Spinal cord (tissue), 10 donors: ENCODE results near the gene TRAF3IP1. TPM values are rescaled to one million over a fixed set of nuclear protein-coding genes. Genes with fewer than 3 reads are reported as not detected.

Experiments used
- DNase-seq, 6 donors: peaks; one replicate each; pipeline versions ENCODE4 v3.0.0 to v3.0.0-alpha.2; 2013 to 2015; ENCODE audit warnings: low spot score in 6 of 6, low read depth in 4 of 6
- H3K27ac ChIP-seq: one replicate; pipeline ENCODE4 v1.5.1; 2013; ENCODE audit warnings: low read depth, low read length, control low read depth
- H3K27me3 ChIP-seq: one replicate; pipeline ENCODE4 v1.6.1; 2013; ENCODE audit warnings: low read length; ENCODE audit not compliant: control insufficient read depth, insufficient read depth
- H3K36me3 ChIP-seq: one replicate; pipeline ENCODE4 v1.6.1; 2013; ENCODE audit warnings: low read length; ENCODE audit not compliant: control insufficient read depth, insufficient read depth
- H3K4me1 ChIP-seq: one replicate; pipeline ENCODE4 v1.6.1; 2013; ENCODE audit warnings: low read length; ENCODE audit not compliant: control insufficient read depth, insufficient read depth
- H3K4me3 ChIP-seq: one replicate; pipeline ENCODE4 v1.5.1; 2013; ENCODE audit warnings: low read depth, low read length, control low read depth
- H3K9me3 ChIP-seq: one replicate; pipeline ENCODE4 v1.6.1; 2013; ENCODE audit warnings: low read length; ENCODE audit not compliant: control insufficient read depth, insufficient read depth
- WGBS: methylation state at CpG from one replicate; pipeline ENCODE4 v1.1.5; 2013; ENCODE audit warnings: missing lambda C conversion rate; ENCODE audit not compliant: insufficient coverage; 5-methylcytosine and 5-hydroxymethylcytosine counted together
- polyA plus RNA-seq, 2 donors: library from polyadenylated mRNA; unstranded; fragments of 120-200 nt; gene quantifications; one replicate each; pipeline ENCODE4 v1.2.1, GENCODE V29; 2013; ENCODE audit not compliant: insufficient read length in 2 of 2
- total RNA-seq, 2 donors: library from RNA; depleted of rRNA in 1 of 2; stranded (reverse); fragments of 120-200 nt in 1 of 2; fragments of >200 nt in 1 of 2; gene quantifications; one replicate each; pipeline versions ENCODE4 v1.2.3 to v1.2.4, GENCODE V29; 2013 to 2014
- donor health status: healthy.

Gene TRAF3IP1
- total and polyA plus RNA-seq, 4 donors = 12.2 to 19.2 (median 17.6) TPM

DNA sequence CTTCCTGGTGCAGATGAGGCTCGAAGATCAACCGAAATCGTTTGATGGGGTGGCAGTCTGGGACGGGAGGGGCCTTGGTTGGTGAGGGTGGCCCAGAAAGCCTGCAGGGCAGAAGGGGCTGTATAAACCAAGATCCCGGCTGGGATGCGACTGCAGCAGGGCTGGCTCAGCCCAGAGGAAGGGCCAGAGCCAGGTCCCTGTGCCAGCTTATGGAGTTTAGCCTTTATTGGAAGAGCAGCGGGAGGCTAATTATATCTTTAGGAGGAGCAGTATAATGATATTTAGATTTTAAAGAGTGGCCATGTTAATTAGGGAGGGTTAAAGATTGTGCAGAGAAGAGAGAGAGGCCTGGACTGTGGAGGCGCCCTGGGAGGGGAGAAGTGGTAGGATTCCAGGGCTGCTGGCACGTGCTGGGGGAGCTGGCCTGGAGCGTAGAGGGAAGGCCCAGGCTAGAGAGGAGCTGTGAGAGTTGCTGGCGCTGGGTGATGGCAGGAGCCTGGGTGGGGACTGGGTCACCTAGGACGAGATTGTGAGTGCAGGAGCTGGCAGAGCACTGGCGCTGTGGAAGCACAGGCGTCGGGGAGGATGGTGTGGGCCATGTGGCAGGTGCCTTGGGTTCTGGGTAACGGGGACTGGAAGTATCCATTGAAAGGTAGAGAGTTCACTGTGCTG is 25.1 kb downstream of the TRAF3IP1 start:
- no peak overlapping the region for H3K4me3 ChIP-seq
- no peaks in the 10 kb centered on the region for H3K9me3 ChIP-seq
- H3K36me3 ChIP-seq = peaks cover 38% of the 10 kb centered on the region
- WGBS = 69% methylated on average over 16 of the region's 16 CpGs
- H3K4me1 ChIP-seq = peaks cover 13% of the 10 kb centered on the region
- H3K27ac ChIP-seq = no peak overlapping the region
- no peaks in the 10 kb centered on the region for H3K27me3 ChIP-seq
- peak in 2 of 6 donors; percentile 31 to 60 for DNase-seq

DNA sequence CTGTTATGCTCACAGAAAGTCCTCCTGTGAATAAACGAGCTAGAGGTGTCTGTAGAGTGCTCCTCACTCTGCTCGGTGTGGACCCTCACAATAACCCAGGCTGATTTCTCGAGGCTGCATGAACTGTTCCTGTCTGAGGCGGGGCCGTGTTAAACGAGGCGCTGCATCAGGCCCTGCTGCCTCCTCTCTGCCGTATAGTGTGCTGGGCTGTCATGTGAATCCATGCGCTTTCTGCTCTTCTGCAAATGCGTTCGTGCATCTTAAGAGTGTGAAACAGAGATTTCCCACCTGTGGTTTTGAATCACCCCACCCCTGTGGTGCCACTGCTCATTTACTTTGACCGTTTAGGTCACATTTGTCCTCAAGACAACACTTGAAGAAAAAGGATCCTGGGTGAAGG is 26.2 kb downstream of the TRAF3IP1 start:
- Histone ChIP-seq H3K9me3 (no peaks in the 10 kb centered on the region), H3K4me3 (no peak overlapping the region), H3K27ac (no peak overlapping the region), H3K27me3 (no peaks in the 10 kb centered on the region), H3K4me1 (peaks cover 13% of the 10 kb centered on the region), H3K36me3 (peaks cover 47% of the 10 kb centered on the region)
- WGBS = 71% methylated on average over 10 of the region's 12 CpGs
- no peak for DNase-seq

DNA sequence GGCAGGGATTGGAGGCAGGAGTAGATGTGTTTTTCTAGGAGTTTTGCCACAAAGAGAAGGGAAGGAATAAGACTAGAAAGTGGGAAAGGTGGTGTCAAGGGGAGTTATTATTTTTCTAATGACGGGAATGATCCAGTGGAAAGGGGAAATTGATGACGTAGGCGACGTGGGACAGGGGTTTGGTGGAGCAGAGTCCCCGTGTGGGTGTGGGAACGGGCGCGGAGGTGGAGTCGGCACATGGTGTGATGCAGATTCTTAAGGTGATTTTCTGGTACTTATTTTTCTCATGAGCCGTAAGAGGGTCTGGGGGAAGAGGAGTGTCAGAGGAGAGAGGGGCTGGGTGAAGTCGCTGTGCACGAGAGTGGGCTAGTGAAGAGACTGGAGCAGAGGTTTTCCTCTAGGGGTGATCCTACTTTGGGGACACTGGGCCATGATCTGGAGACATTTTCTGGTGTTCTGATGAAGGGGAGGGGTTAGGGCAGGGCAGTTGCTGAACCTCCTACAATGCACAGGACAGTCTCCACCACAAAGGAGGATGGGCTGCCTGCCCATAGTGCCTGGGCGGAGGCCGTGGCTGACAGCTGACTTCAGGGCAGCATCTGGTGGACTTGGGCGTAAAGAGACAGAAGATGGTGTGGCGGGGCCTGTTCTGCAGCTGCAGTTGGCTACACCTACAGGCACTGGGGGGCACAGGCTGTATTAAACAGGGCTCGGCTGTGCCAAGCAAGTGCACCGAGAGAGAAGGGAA is 30.0 kb downstream of the TRAF3IP1 start:
- Histone ChIP-seq H3K27ac (no peak overlapping the region), H3K4me1 (peaks cover 8% of the 10 kb centered on the region), H3K4me3 (no peak overlapping the region), H3K9me3 (no peaks in the 10 kb centered on the region), H3K27me3 (no peaks in the 10 kb centered on the region), H3K36me3 (peaks cover 61% of the 10 kb centered on the region)
- 86% methylated on average over 18 of the region's 18 CpGs for WGBS
- no peak for DNase-seq

DNA sequence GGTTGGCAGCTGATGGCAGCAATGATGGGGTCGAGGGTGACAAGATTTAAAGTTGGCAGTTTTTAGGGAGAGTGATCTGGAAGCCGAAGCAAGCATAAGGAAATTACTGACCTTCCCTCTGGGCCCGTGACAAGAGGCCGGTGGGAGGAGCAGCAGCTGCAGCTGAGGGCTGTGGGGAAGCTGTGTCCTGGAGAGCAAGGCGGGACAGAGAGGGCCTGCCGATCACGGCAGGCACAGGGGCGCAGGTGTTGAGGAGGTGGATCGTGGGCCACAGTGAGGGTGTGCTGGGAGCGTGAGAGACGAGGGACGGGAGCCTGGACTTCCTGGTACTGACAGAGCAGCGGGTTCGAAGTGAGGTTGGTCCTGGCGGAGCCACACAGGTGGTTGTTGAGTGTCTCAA is 31.0 kb downstream of the TRAF3IP1 start:
- Histone ChIP-seq H3K36me3 (peaks cover 56% of the 10 kb centered on the region), H3K27me3 (no peaks in the 10 kb centered on the region), H3K4me1 (peaks cover 1% of the 10 kb centered on the region), H3K9me3 (no peaks in the 10 kb centered on the region), H3K4me3 (no peak overlapping the region), H3K27ac (no peak overlapping the region)
- 68% methylated on average over 15 of the region's 15 CpGs for WGBS
- DNase-seq = no peak

DNA sequence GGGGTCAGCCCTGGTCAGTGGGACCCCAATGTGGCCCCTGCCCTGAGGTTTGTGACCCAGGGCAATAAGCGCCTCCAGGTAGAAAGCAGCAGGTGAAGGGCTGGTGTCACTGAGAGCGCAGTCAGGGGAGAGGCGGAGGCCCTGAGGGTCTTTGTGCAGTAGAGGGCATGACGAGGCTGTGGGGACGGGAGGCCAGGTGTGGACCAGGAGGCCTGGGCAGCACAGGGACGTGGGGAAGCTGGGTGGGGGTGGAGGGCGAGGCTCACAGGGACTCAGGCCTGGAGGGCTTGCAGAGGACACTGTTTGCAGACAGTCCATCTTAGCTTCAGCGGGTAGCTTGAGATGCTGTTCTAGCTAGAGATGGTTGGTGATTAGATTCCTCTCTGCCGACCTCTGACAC is 32.0 kb downstream of the TRAF3IP1 start:
- H3K36me3 ChIP-seq = peaks cover 61% of the 10 kb centered on the region
- H3K4me3 ChIP-seq = no peak overlapping the region
- H3K27me3 ChIP-seq = no peaks in the 10 kb centered on the region
- H3K27ac ChIP-seq = no peak overlapping the region
- 90% methylated on average over 8 of the region's 9 CpGs for WGBS
- no peak for DNase-seq
- H3K9me3 ChIP-seq = no peaks in the 10 kb centered on the region
- no peaks in the 10 kb centered on the region for H3K4me1 ChIP-seq

DNA sequence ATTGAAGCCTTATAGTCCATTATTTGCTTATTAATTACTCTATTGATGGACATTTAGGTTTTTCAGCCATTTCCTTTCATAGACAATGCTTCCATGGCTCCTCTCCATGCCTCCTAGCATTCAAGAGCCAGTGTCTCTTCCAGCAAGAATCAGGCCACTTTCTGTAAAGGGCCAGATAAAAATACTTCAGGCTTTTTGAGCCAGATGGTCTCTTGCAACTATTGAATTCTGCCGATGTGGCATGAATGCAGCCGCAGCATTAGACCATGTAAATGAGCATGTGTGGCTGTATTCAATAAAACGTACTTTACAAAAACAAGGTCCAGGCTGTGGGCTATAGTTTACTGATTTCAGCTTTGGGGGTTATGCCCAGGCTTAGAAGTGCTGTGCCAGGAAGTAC is 38.5 kb downstream of the TRAF3IP1 start:
- Histone ChIP-seq H3K9me3 (no peaks in the 10 kb centered on the region), H3K27ac (no peak overlapping the region), H3K4me3 (no peak overlapping the region), H3K27me3 (no peaks in the 10 kb centered on the region), H3K4me1 (peaks cover 7% of the 10 kb centered on the region), H3K36me3 (peaks cover 38% of the 10 kb centered on the region)
- DNase-seq = peak in 2 of 6 donors; percentile 43 to 44
- 75% methylated on average over 1 of the region's 3 CpGs for WGBS

DNA sequence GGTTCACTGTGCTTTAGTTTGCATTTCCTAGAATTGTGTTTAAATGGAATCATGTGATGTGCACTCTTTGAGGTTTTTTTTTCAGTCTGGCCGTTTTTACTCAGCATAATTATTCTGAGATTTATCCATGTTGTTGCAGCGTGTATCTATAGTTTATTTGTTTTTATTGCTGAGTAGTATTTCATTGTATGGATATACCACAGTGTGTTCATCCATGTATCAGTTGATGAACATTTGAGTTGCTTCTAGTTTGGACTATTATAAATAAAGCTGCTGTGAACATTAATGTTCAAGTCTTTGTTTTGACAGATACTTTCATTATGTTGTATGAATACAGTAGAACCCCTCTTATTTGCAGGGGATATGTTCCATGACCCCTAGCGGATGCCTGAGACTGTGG is 39.1 kb downstream of the TRAF3IP1 start:
- peaks cover 36% of the 10 kb centered on the region for H3K36me3 ChIP-seq
- no CpG with 5 or more reads among the region's 3 CpGs for WGBS
- peaks cover 7% of the 10 kb centered on the region for H3K4me1 ChIP-seq
- no peak overlapping the region for H3K4me3 ChIP-seq
- DNase-seq = no peak
- H3K27ac ChIP-seq = no peak overlapping the region
- no peaks in the 10 kb centered on the region for H3K9me3 ChIP-seq
- H3K27me3 ChIP-seq = no peaks in the 10 kb centered on the region

DNA sequence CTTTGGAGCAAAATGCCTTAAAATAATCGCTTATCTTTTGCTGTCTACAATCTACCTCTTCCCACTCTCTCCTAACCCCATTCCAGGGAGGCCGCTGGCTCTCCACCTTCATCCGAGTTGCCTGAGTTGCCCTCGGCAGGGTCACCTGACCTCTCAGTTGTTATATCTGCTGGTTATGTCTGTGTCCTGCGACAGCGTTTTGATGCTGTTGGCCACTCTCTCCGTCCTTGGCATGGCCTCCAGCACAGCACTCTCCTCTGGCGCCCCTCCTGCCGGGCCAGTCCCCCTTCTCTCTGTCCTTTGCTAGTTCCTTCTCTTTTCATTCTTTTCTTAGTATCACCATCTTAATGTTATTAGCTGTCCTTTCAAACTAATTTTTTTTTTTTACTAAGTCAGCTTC is 41.6 kb downstream of the TRAF3IP1 start:
- Histone ChIP-seq H3K36me3 (peaks cover 25% of the 10 kb centered on the region), H3K27ac (no peak overlapping the region), H3K27me3 (no peaks in the 10 kb centered on the region), H3K4me3 (no peak overlapping the region), H3K4me1 (peaks cover 7% of the 10 kb centered on the region), H3K9me3 (no peaks in the 10 kb centered on the region)
- DNase-seq = no peak
- WGBS = 95% methylated on average over 8 of the region's 9 CpGs

DNA sequence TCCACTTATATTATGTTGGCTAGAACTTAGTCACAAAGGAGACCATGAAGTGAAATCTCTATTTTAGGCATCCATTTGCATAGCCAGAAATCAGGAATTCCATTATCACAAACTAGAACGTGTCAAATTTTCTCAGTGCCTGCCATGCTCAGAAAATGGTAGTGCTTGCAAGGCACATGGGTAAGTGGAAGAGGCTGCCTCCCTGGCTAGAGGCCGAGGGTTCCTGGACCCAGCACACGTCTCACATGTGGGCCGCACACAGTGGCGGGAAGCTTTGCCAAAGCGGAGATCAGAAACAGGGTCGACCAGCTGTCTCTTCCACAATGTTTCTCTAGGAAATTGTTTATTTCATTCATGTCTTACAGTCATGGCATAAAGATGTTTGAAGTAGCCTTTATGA is 42.3 kb downstream of the TRAF3IP1 start:
- peak in 1 of 6 donors; percentile 72 for DNase-seq

DNA sequence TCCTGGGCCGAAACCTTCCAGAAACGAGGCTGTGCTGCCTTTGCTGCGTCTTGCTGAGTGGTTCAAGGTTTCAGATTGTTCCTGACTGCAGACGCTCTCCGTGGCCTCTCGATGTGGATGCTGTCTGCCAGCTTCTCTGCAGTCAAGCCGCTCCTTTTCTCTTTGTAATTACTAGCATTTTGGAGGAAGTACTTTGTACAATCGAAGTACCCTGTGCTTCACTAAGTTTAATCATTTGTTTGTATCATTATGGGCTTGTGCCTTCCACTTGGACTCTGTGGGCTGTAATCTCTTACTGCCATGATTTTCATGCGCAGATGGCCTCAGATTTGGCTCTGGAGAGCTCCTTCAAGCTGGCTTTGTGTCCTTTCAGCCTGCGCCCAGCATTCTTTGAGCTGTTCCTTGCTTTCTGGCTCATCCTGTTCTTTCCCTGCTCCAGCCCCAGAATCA is 49.3 kb downstream of the TRAF3IP1 start:
- WGBS = 19% methylated on average over 7 of the region's 10 CpGs

More for the DNA sequence above, 42.3 kb downstream of the TRAF3IP1 start:
- H3K4me1 ChIP-seq = peaks cover 7% of the 10 kb centered on the region
- H3K27ac ChIP-seq = no peak overlapping the region
- H3K27me3 ChIP-seq = no peaks in the 10 kb centered on the region
- WGBS = 51% methylated on average over 2 of the region's 7 CpGs
- no peaks in the 10 kb centered on the region for H3K9me3 ChIP-seq
- H3K36me3 ChIP-seq = peaks cover 27% of the 10 kb centered on the region
- H3K4me3 ChIP-seq = no peak overlapping the region

More for the DNA sequence above, 49.3 kb downstream of the TRAF3IP1 start:
- H3K4me3 ChIP-seq = no peak overlapping the region
- DNase-seq = peak in 2 of 6 donors; percentile 58 to 76
- peak overlapping the region; percentile 33 for H3K27ac ChIP-seq
- H3K9me3 ChIP-seq = no peaks in the 10 kb centered on the region
- H3K4me1 ChIP-seq = peaks cover 13% of the 10 kb centered on the region
- H3K27me3 ChIP-seq = no peaks in the 10 kb centered on the region
- peaks cover 9% of the 10 kb centered on the region for H3K36me3 ChIP-seq
